DMS53 treated with DMSO at 0.1 percent for 48 hours (cell line): ENCODE results near the gene PXT1.
"Not testable (repeated sequence)": the region's sequence is repeated elsewhere in the genome, so short reads cannot be mapped to it uniquely, and the experiment has no call there.

ENCODE experiments used
- DNase-seq: peaks from one replicate; lab custom pipeline; 2025; ENCODE audit not compliant: unreplicated experiment; lab: John Stamatoyannopoulos, UW

The PXT1 gene

DNA sequence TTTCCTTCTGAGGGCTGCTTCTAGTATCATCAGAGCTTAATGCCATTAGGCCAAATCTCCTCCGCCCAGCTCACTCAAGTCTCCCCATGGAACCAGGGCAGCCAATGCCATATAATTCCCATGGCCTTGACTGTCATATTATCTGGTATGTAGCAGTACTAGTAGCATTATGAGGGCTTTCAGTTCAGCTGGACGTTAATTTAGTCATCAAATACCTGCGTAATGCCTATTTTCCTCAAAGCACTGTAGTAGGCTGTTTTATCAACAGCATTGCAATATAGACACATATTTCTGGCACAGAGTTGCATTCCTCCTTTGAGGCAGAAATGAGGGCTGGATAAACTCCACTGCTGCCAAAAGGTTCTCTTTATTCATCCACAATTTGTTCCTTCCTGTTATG lies 1.8 kb upstream of the PXT1 start:
- DNase-seq = no peak

DNA sequence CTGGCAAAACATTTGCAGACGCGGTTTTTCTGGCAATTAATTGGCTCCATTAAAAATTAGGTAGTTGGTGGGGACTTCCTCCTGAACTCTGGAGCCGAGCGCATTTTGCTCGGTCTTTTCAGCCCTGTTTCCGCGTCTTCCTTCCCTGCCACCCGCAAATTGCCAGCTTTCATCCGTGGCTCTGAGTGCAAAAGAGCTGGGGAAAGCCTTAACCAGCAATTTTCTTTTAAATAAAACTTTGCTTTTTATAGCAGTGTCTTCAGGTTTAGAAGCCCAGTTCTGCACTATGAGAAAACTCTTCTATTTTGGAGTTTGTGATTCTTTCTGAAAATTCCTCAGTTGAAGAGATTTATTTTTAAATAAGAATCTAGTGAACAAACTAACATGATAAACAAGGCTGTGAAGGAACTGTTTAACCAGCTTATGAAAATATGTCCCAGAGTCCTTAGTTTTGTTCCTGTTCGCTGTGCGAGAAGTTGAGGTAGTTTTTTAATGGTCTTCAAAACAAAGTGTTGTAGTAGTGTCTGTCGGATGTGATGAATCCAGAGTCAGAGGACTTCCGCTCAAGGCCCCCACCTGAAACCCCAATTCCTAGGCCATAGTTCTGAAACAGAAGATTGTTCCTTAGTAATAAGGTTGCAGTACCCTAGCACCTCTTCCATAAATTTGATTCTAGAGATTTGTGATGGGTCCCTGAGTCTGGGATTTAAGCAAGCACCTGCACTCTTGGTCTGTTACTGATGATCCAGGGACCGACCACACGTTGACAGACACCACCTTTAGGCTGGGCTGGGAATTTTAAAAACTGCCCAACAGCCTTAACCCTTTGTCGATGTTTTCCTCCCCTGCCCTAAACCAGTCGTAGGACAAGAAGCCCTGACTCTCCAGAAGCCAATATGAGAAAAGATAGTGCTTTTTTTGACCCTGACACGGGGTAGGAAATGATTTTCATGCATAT lies 1.1 kb upstream of the PXT1 start:
- DNase-seq = no peak

DNA sequence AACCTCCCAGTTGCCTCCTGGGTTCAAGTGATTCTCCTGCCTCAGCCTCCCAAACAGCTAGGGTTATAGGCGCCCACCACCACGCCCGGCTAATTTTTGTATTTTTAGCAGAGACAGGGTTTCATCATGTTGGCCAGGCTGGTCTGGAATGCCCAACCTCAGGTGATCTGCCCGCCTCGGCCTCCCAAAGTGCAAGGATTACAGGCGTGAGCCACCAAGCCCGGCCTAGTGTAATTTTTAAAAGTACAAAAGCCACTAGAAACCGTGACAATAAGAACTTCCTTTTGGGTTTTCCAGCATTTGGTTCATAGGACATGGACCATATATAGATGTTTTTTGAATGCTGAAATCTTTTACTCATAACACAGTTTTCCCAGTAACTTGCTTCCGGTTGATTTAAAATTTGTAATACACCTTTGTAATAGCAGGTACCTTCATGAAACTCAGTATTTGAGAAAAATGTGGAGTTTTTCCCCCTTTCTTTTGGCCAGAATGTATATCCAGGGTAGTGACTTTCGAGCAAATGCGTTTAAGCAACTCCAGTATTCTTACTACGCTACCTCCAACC lies 467 bp downstream of the PXT1 start:
- no peak for DNase-seq

GRCh38 chr6:36441307-36441894 lies 1.3 kb downstream of the PXT1 start:
- DNase-seq = peak; percentile 93

DNA sequence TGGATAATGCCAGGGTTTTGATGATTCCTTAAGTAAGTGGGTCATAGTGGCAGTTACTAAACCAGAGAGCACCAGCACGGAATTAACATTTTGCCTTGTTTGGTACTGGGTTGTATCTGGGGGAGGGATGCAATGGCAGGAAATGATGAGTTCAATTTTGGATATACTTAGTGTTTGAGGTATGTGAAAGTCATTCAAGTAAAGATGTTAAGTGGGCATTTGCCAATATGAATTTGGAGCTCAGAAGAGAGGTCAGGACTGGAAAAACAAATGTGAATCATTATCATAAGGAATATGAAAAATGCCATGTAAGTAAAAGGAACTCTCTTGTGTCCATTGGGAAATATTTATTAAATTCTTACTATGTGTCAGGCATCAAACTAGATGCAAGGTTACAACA lies 6.2 kb downstream of the PXT1 start:
- no peak for DNase-seq

DNA sequence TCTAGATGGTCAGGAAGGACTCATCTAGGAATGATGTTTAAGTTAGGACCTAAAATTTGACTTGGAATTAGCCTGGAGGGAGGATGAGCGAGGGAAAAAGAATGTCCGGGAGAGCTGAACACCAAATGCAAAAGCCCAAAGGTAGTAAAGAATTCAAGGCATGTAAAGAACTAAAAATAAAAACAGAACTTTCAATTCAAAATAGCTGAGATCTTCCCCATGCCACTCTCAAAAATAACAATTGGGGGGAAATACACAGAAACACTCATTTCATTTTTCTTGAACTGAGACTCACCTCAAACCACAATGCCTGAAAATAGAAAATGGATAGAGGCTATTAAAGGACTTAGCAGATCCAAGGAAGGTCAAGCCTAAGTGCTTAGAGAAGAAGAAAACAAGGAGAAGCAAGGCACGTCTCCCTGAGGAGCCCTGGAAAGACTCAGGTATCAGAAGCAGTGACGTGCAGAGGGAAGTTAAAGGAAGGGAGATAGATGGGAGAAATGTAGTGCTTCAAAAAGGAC lies 10.4 kb downstream of the PXT1 start:
- no peak for DNase-seq

GRCh38 chr6:36431197-36431596 lies 11.5 kb downstream of the PXT1 start:
- no peak for DNase-seq

DNA sequence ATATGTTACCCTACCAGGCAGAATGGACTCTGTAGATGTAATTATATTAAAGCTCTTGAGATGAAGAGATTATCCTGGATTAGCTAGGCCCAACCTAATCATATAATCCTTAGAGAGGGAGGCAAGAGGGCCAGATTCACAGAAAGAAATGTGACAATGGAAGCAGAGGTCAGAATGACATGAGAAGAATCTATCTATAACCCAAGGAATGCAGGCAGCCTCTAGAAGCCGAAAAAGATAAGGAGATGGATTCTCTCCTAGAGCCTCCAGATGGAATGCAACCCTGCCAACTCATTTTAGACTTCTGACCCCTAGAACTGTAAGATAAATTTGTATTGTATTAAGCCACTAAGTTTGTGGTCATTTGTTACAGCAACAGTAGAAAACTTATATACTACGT lies 12.3 kb downstream of the PXT1 start:
- no peak for DNase-seq

GRCh38 chr6:36428911-36429310 lies 13.7 kb downstream of the PXT1 start:
- DNase-seq = no peak

DNA sequence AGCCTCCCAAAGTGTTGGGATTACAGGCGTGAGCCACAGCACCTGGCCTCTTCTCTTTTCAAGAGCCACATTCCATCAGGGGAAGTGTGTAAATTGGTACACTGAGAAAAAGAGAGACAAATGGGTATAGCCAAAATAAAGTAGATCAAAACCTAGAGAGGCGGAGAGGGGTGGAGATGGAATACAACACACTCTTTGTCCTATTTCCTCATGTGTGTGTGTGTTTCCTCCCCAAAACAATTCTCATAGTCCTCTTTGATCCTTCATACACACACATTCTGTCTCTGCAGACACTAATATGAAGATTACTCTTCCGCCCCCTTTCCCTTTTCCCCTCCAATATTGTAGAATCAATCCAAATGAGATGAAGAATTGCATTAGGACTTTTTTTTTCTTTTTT lies 16.0 kb downstream of the PXT1 start:
- no peak for DNase-seq

- DNase-seq = peak; percentile 95
These were observed 19.4 kb downstream of the PXT1 start for GRCh38 chr6:36423101-36423824.

GRCh38 chr6:36422714-36423100 lies 19.9 kb downstream of the PXT1 start:
- no peak for DNase-seq

- DNase-seq = no peak
These were observed 23.3 kb downstream of the PXT1 start for GRCh38 chr6:36419310-36419709.

DNA sequence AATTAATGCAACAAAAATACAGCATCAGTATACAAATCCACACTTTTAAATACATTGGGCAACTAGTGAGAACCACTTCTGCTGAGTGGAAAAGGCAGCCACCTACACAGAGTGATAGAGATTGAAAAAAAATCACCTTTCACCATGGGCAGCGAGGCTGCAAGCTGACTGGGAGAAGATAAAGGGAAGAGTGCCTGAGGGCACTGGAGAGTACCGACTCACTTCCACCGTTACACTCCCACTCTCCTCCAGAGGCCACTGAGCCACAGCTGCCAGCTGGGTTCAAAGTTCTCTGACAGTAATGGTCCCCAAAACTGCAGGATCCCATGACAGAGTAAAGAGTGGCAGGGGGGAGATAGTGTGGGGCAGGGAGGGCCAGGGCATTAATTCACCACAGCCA lies 24.1 kb downstream of the PXT1 start:
- no peak for DNase-seq

DNA sequence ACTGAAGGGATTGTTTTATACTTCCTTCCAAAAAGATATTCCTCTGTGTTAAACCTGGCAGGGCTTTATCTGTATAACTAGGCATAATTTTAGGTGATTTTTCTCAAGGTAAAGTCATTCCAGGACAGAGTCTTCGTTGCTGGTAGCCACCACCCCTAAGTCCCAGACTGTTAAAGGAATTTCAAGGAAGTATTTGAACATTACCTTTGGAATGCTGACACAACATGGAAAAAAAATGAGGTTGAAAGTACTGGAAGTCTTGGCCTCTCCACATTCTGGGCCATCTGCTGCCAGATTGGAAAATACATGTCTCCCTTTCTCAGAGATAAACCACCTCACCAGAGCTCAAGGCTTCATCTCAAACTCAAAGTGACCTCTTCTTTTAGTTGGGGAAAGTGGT lies 28.2 kb downstream of the PXT1 start:
- DNase-seq = no peak

DNA sequence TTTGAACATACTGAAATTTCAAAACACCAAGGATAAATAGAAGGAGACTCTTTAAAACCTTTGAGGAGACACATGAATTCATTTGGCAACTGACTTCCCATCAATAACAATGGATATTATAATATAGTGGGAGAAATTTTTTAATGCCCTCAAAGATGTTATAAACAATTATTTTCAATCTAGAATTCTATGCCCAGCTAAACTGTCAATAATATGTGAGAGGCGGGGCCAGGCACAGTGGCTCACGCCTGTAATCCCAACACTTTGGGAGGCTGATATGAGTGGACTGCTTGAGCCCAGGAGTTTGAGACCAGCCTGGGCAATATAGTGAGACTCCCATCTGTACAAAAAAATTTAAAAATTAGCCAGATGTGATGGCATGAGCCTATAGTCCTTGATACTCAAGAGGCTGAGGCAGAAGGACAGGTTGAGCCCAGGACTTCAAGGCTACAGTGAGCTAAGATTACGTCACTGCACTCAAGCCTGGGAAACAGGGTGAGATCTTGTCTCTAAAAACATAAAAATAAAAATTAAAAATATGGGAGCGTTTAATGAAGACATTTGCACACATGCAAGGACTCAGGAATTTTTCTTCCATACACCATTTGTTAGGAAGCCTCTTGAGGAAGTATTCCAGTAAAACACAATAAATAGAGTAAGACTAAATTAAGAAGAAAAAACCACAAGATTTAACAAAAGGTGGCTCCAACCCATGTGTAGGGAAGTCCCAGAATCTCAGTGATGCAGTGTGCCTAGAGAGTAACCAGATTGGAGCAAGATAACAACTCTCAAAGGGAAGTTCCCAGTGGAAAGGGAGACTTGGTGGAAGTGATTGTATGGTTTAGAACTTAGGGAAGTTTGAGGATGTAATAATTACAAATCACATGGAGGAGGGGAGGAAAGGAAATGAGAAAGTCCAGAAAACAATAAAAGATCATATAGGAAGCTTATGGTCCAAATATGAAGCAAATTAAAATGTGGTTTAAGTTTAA lies 28.9 kb downstream of the PXT1 start:
- no peak for DNase-seq

GRCh38 chr6:36409718-36410117 lies 32.9 kb downstream of the PXT1 start:
- DNase-seq = not testable (repeated sequence)

DNA sequence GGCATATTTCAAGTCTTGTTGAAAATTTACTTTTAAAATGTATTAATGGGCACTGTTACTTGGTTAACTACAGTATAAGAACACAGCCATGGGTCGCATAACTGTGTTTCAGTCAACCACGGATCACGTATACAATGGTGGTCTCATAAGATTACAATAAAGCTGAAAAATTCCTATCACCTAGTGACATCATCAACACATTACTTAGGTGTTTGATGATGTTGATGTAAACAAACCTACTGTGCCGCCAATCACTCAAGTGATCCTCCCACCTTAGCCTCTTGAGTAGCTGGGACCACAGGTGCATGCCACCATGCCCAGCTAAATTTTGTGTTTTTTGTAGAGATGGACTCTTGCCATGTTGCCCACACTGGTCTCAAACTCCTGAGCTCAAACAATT lies 38.5 kb downstream of the PXT1 start:
- no peak for DNase-seq

DNA sequence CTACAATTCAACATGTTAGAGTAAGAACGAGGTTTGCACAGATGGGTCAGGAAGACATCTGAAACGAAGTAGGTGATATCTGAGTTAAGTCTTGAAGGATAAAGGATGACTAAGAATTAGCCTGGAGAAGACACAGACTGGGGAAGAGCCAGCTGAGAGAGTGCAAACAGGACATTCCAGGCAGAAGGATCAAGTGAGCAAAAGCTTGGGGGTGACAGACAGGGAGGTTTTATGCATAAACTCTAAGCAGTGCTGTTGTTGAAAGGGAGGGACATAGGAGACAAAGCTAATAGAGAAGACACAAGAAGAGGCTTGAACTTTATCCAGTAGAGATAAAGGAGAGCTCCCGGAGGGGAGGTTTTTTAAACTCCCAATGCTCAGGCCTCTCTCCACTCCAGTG lies 40.2 kb downstream of the PXT1 start:
- DNase-seq = no peak

DNA sequence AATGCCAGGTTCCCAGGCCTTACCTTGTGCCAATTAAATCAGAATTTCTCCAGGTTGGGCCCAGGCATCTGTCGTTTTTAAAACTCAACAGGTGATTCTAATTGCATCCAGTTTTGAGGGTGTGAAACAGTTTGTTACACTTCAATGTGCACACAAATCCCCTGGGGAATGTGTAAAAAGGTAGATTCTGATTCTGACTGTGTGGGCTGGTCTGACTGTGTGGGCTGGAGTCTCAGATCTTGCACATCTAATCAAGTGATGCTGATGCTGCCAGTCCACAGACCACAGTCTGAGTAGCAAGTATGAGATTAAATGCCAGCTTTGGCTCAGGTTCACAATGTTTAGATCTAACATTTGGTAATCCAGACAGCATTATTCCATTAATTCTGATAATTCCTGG lies 42.7 kb downstream of the PXT1 start:
- no peak for DNase-seq
